HFFc6 (cell line): ENCODE measurements around the gene OCEL1. TPM values are rescaled to one million over a fixed set of nuclear protein-coding genes. Genes with fewer than 3 reads are reported as not detected.

Experiments used
- DNase-seq: peaks from one replicate; pipeline ENCODE4 v3.0.0-alpha.2; 2018
- H3K27ac Mint-ChIP-seq: 2 replicates; pipeline ENCODE4 v1.8.0; 2020; ENCODE audit warnings: mild to moderate bottlenecking, mixed read lengths
- H3K27me3 Mint-ChIP-seq: 2 replicates; pipeline ENCODE4 v1.8.0; 2021; ENCODE audit warnings: mild to moderate bottlenecking, moderate library complexity, mixed read lengths; ENCODE audit not compliant: insufficient read depth
- H3K36me3 Mint-ChIP-seq: 2 replicates; pipeline ENCODE4 v1.8.0; 2021; ENCODE audit warnings: low read depth, mixed read lengths
- H3K4me1 Mint-ChIP-seq: 2 replicates; pipeline ENCODE4 v1.8.0; 2020; ENCODE audit warnings: low read depth, mixed read lengths
- H3K4me3 Mint-ChIP-seq: 2 replicates; pipeline ENCODE4 v1.8.0; 2020; ENCODE audit warnings: mild to moderate bottlenecking, moderate library complexity, mixed read lengths
- H3K9me3 Mint-ChIP-seq: 2 replicates; pipeline ENCODE4 v1.8.0; 2020; ENCODE audit warnings: mild to moderate bottlenecking, mixed read lengths
- CTCF ChIP-seq: fragments of 200-600 bp; sonication (generic); IDR thresholded peaks from 2 replicates; pipeline ENCODE4 v1.5.0; 2021; ENCODE audit warnings: antibody characterized with exemption, mild to moderate bottlenecking
- long read RNA-seq: library from polyadenylated mRNA; unstranded; transcript quantifications from one replicate; pipeline ENCODE4 v2.0.0, GENCODE V29; 2019
- total RNA-seq, 6 experiments: library from RNA; stranded (reverse); fragmentation: NEBNext Ultra II Directional; extraction: Animal tissue kit (Norgen Biotek cat#: 25700); gene quantifications; 2 replicates in 1 of 6; 3 replicates in 5 of 6; pipeline ENCODE4 v1.2.3, GENCODE V29; 2021

OCEL1 gene
- total RNA-seq, result 10 to 100 TPM; 13.0 to 20.3 (median 17.4) TPM
- long read RNA-seq, partial matches to known transcripts, result 13 of 25 reads
- long read RNA-seq, other reads (novel, unspliced or antisense), result 3 of 25 reads

DNA sequence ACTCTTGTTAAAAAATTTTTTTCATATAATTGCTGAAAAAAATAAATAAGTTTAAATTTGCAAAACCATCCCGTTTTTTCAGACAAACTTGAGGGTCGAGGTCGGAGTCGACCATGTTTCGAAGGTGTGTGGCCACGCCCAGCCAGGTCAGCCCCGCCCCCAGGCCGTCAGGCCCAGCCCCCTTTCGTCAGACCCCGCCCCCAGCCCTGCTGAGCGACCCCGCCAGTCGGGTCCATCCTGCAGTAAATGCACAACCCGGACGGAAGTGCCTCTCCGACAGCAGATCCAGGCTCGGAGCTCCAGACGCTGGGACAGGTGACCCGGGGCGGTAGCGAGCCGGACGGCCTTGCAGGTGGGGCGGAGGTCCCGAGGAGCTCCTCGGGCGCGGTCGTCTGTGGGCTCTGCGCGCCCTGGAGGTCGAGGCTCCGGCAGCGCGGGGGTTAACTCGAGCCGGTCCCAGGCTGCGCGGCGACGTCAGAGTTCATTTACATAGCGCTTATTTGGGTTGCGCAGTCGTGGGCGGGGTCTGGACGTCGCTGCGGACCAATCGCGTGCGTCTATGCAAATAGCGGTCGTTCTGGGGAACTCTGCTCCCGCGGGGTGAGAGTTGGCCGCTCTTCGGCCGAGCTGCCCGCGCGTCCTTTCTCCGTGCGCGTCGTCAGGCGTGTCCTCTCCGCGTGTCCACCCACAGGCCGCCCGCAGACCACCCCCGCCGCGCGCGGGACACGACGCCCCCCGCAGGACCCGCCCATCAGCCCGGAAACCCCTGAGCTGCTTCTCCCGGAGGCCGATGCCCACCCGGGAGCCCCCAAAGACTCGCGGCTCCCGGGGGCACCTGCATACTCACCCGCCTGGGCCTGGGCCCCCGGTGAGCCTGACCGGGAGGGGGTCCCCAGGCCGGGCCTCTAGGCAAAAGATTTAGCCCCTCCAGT lies at the start of gene OCEL1:
TSS of gene OCEL1 (plus strand) at position 225 of the 932 bp plus-strand sequence. CDS start at position 247, 22 bp downstream.
- H3K9me3 Mint-ChIP-seq, result no peaks in the 10 kb centered on the region
- DNase-seq, result peak; percentile 95
- H3K27me3 Mint-ChIP-seq, result peaks cover 4% of the 10 kb centered on the region
- H3K27ac Mint-ChIP-seq, result peak within 1 kb of the TSS; percentile 94
- TF ChIP-seq CTCF, result no peak
- peaks cover 7% of the 10 kb centered on the region for H3K4me1 Mint-ChIP-seq
- peak within 1 kb of the TSS; percentile 96 for H3K4me3 Mint-ChIP-seq
- H3K36me3 Mint-ChIP-seq, result no peaks in the 10 kb centered on the region; the same call in 1 of the 2 replicates

- peaks cover 4% of the 10 kb centered on the region for H3K4me1 Mint-ChIP-seq
- peaks cover 2% of the 10 kb centered on the region; the same call in 1 of the 2 replicates for H3K27me3 Mint-ChIP-seq
- no peak for DNase-seq
- no peaks in the 10 kb centered on the region for H3K9me3 Mint-ChIP-seq
- no peak overlapping the region for H3K4me3 Mint-ChIP-seq
- no peak for TF ChIP-seq CTCF
- H3K36me3 Mint-ChIP-seq, result peaks cover 9% of the 10 kb centered on the region
- no peak overlapping the region for H3K27ac Mint-ChIP-seq
Observed at GRCh38 chr19:17178291-17178690, 47.7 kb upstream of the OCEL1 start.

- TF ChIP-seq CTCF, result no peak
- H3K4me3 Mint-ChIP-seq, result no peak overlapping the region
- H3K27me3 Mint-ChIP-seq, result peaks cover 2% of the 10 kb centered on the region; the same call in 1 of the 2 replicates
- H3K27ac Mint-ChIP-seq, result no peak overlapping the region
- H3K4me1 Mint-ChIP-seq, result no peaks in the 10 kb centered on the region
- no peak for DNase-seq
- H3K9me3 Mint-ChIP-seq, result no peaks in the 10 kb centered on the region
- H3K36me3 Mint-ChIP-seq, result peaks cover 11% of the 10 kb centered on the region; the same call in 1 of the 2 replicates
Observed at GRCh38 chr19:17180997-17181702, 44.9 kb upstream of the OCEL1 start.

DNA sequence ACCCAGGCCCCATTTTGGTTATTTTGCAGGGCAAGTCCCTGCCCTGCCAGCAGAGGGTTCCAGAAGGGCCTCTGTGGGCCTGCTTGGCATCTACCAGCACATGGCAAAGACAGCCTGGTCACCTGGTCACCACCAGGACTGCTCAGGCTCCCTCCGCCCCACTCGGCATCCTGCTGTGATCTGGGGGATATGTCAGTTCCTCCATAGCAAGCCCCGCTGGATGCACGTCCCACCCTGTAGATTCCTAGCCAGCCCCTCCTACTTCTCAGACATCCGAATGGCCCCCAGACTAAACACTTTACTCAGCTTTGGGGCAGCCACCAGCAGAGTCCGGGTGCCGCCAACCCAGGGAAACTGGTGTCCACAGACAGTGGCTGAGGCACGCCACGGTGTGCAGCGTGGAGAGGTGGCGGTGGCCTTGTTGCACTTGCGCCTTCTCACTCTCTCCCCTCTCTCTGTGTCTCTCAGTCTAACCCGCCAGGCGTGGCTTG lies 42.7 kb upstream of the OCEL1 start:
- no peak overlapping the region for H3K27ac Mint-ChIP-seq
- no peaks in the 10 kb centered on the region for H3K9me3 Mint-ChIP-seq
- no peak for DNase-seq
- TF ChIP-seq CTCF, result no peak; the same call in 1 of the 2 replicates
- H3K4me1 Mint-ChIP-seq, result no peaks in the 10 kb centered on the region
- no peak overlapping the region for H3K4me3 Mint-ChIP-seq
- H3K36me3 Mint-ChIP-seq, result peaks cover 6% of the 10 kb centered on the region
- H3K27me3 Mint-ChIP-seq, result peaks cover 3% of the 10 kb centered on the region

DNA sequence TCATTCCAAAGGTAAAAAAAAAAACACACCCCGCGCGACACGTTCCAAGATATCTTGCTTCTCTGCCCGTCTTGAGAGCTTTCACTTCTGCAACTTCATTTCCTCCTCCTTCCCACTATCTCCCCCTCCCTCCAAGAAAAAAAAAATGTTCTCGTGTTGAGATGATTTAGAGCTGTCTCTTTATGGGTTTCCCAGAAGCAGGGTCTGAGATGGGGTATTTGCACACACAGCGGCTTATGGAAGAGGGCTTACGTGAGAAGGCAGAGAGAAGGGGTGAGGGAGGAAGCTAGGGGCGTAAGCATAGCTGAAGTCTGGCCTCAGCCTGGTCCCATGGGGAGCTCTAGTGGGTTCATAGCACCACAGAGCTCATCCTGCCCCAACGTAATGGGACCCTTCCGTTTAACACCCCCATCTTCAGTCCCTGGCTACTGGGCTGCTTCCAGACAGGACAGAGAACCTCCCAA lies 42.1 kb upstream of the OCEL1 start:
- Mint-ChIP-seq H3K27me3 (peaks cover 3% of the 10 kb centered on the region), H3K4me1 (no peaks in the 10 kb centered on the region), H3K27ac (peak overlapping the region; percentile 21; the same call in 1 of the 2 replicates), H3K4me3 (no peak overlapping the region), H3K9me3 (no peaks in the 10 kb centered on the region), H3K36me3 (peaks cover 6% of the 10 kb centered on the region)
- no peak for TF ChIP-seq CTCF
- DNase-seq, result no peak
